ENCODE data around the gene BNC2.
"Not testable (repeated sequence)": the region's sequence is repeated elsewhere in the genome, so short reads cannot be mapped to it uniquely, and the experiment has no call there.

Gene BNC2

GRCh38 chr9:16575986-16576245 is 294.6 kb downstream of the BNC2 start:
- DNase-seq: no peak

GRCh38 chr9:16575142-16575985 is 295.1 kb downstream of the BNC2 start:
- no peak for DNase-seq

GRCh38 chr9:16572005-16572734 is 298.3 kb downstream of the BNC2 start:
- DNase-seq: no peak

GRCh38 chr9:16571127-16571802 is 299.2 kb downstream of the BNC2 start:
- no peak for DNase-seq

GRCh38 chr9:16563446-16563845 is 307.0 kb downstream of the BNC2 start:
- DNase-seq: no peak

- DNase-seq: no peak
Measured at GRCh38 chr9:16561121-16561520, 309.3 kb downstream of the BNC2 start.

GRCh38 chr9:16559418-16560188 is 310.9 kb downstream of the BNC2 start:
- no peak for DNase-seq

GRCh38 chr9:16555802-16556201 is 314.7 kb downstream of the BNC2 start:
- no peak for DNase-seq

GRCh38 chr9:16553869-16554540 is 316.5 kb downstream of the BNC2 start:
- no peak for DNase-seq

- no peak for DNase-seq
Measured at GRCh38 chr9:16552252-16552651, 318.2 kb downstream of the BNC2 start.

- no peak for DNase-seq
Measured at GRCh38 chr9:16551692-16552091, 318.8 kb downstream of the BNC2 start.

GRCh38 chr9:16545639-16546038 is 324.8 kb downstream of the BNC2 start:
- no peak for DNase-seq

- no peak for DNase-seq
Measured at GRCh38 chr9:16544842-16545241, 325.6 kb downstream of the BNC2 start.

GRCh38 chr9:16543686-16544085 is 326.8 kb downstream of the BNC2 start:
- DNase-seq: no peak

GRCh38 chr9:16543225-16543624 is 327.2 kb downstream of the BNC2 start:
- DNase-seq: no peak

- no peak for DNase-seq
Measured at GRCh38 chr9:16542290-16542689, 328.2 kb downstream of the BNC2 start.

- DNase-seq: no peak
Measured at GRCh38 chr9:16540743-16541613, 329.5 kb downstream of the BNC2 start.

- not testable (repeated sequence) for DNase-seq
Measured at GRCh38 chr9:16539626-16540025, 330.8 kb downstream of the BNC2 start.

GRCh38 chr9:16535555-16535954 is 334.9 kb downstream of the BNC2 start:
- DNase-seq: no peak

GRCh38 chr9:16532681-16533450 is 337.6 kb downstream of the BNC2 start:
- DNase-seq: no peak

GRCh38 chr9:16532272-16532671 is 338.2 kb downstream of the BNC2 start:
- no peak for DNase-seq

Data from CD4-positive, alpha-beta T cell treated with Interleukin-4 for 4 hours (primary cell).